Astrocyte (in vitro differentiated cells and primary cell): ENCODE data around the gene SEC23B. TPM values are rescaled to one million over a fixed set of nuclear protein-coding genes. Genes with fewer than 3 reads are reported as not detected.
A peak's percentile ranks its signal among the peaks of the same experiment; 100 is the strongest.

Source experiments
- DNase-seq: peaks from one replicate; pipeline ENCODE4 v3.0.0-alpha.2; 2010; ENCODE audit warnings: low read depth
- FAIRE-seq: peaks from 2 replicates; lab custom pipeline; 2011; peaks lifted over from hg19 to GRCh38; lab: Jason Lieb, UNC
- H2AFZ ChIP-seq: 2 replicates; pipeline ENCODE4 v1.6.0; 2012; ENCODE audit warnings: low read depth, low read length, inconsistent platforms
- H3K27ac ChIP-seq: 2 replicates; pipeline ENCODE4 v1.5.1; 2011; ENCODE audit warnings: low read depth, low read length, inconsistent platforms
- H3K27me3 ChIP-seq: 2 replicates; pipeline ENCODE4 v1.6.0; 2011; ENCODE audit warnings: low read length, inconsistent platforms; ENCODE audit not compliant: insufficient read depth
- H3K36me3 ChIP-seq: 2 replicates; pipeline ENCODE4 v1.5.1; 2011; ENCODE audit warnings: low read length, inconsistent platforms; ENCODE audit not compliant: insufficient read depth
- H3K4me1 ChIP-seq: 2 replicates; pipeline ENCODE4 v1.5.1; 2011; ENCODE audit warnings: low read length, inconsistent platforms; ENCODE audit not compliant: insufficient read depth
- H3K4me2 ChIP-seq: 2 replicates; pipeline ENCODE4 v1.6.0; 2012; ENCODE audit warnings: low read length, inconsistent platforms
- H3K4me3 ChIP-seq: 2 replicates; pipeline ENCODE4 v1.5.1; 2011; ENCODE audit warnings: low read depth, mild to moderate bottlenecking, low read length, inconsistent platforms; ENCODE audit not compliant: insufficient read depth
- H3K79me2 ChIP-seq: 2 replicates; pipeline ENCODE4 v1.6.0; 2012; ENCODE audit warnings: mild to moderate bottlenecking, low read length, inconsistent platforms; ENCODE audit not compliant: insufficient read depth
- H3K9ac ChIP-seq: 2 replicates; pipeline ENCODE4 v1.6.0; 2012; ENCODE audit warnings: mild to moderate bottlenecking, low read length, inconsistent platforms
- H3K9me3 ChIP-seq: 2 replicates; pipeline ENCODE4 v1.5.1; 2012; ENCODE audit warnings: low read depth, mild to moderate bottlenecking, low read length, inconsistent platforms; ENCODE audit not compliant: insufficient read depth
- H4K20me1 ChIP-seq: 2 replicates; pipeline ENCODE4 v1.6.0; 2012; ENCODE audit warnings: low read length, inconsistent platforms; ENCODE audit not compliant: insufficient read depth
- H3K27ac Mint-ChIP-seq: one replicate; pipeline ENCODE4 v1.8.0; 2021; ENCODE audit warnings: mild to moderate bottlenecking, mixed read lengths; ENCODE audit not compliant: unreplicated experiment
- H3K27me3 Mint-ChIP-seq: one replicate; pipeline ENCODE4 v1.8.0; 2021; ENCODE audit warnings: low read depth, mixed read lengths; ENCODE audit not compliant: unreplicated experiment
- H3K36me3 Mint-ChIP-seq: one replicate; pipeline ENCODE4 v1.8.0; 2021; ENCODE audit warnings: low read depth, mixed read lengths; ENCODE audit not compliant: unreplicated experiment
- H3K4me1 Mint-ChIP-seq: one replicate; pipeline ENCODE4 v1.8.0; 2021; ENCODE audit warnings: low read depth, mixed read lengths; ENCODE audit not compliant: unreplicated experiment
- H3K4me3 Mint-ChIP-seq: one replicate; pipeline ENCODE4 v1.8.0; 2021; ENCODE audit warnings: mild to moderate bottlenecking, moderate library complexity, mixed read lengths; ENCODE audit not compliant: unreplicated experiment
- H3K9me3 Mint-ChIP-seq: one replicate; pipeline ENCODE4 v1.8.0; 2021; ENCODE audit warnings: mild to moderate bottlenecking, mixed read lengths; ENCODE audit not compliant: unreplicated experiment
- EZH2 ChIP-seq: IDR thresholded peaks from 2 replicates; pipeline ENCODE4 v1.6.1; 2012; ENCODE audit warnings: mild to moderate bottlenecking, low read length, inconsistent platforms; ENCODE audit not compliant: insufficient read depth
- total RNA-seq: library from RNA; stranded (reverse); gene quantifications from 2 replicates; pipeline ENCODE4 v1.2.1, GENCODE V29; 2021
- TF ChIP-seq, protein P1 (sequence below): IDR thresholded peaks from 2 replicates; pipeline ENCODE4 v1.5.1; 2011; ENCODE audit warnings: low read depth, mild to moderate bottlenecking, inconsistent platforms, low read length, moderate library complexity; ENCODE audit not compliant: insufficient read depth

Gene SEC23B
- total RNA-seq, 1 donor from 2014 or later, result 61.5 TPM

DNA sequence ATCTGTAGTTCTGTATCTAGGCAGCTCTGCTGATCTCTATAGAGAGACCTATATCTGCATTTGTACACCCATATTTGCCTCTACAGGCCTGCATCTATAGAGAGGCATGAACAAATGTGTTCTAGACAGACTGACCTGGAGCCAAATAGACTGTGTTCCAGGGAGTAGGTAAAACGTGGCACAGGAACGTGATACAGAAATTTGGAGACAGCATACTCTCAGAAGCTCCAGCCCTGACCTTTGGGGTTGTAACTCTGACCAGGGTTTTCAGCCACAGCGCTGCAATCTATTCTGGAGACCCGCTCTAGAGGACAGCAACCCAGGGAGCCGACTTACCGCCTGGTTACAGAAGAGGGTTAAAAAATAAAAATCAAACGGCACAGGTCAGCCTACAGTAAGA, 11.7 kb upstream of the SEC23B start:
- no peak for FAIRE-seq
- H3K4me2 ChIP-seq, result peak overlapping the region; percentile 89
- H3K27ac ChIP-seq, result no peak overlapping the region
- peaks cover 3% of the 10 kb centered on the region for H3K36me3 ChIP-seq
- H3K4me3 ChIP-seq, result peak overlapping the region; percentile 89
- H3K9me3 Mint-ChIP-seq, result no peaks in the 10 kb centered on the region
- H3K27ac Mint-ChIP-seq, result no peak overlapping the region
- no peak for TF ChIP-seq EZH2
- TF ChIP-seq, protein P1, sequence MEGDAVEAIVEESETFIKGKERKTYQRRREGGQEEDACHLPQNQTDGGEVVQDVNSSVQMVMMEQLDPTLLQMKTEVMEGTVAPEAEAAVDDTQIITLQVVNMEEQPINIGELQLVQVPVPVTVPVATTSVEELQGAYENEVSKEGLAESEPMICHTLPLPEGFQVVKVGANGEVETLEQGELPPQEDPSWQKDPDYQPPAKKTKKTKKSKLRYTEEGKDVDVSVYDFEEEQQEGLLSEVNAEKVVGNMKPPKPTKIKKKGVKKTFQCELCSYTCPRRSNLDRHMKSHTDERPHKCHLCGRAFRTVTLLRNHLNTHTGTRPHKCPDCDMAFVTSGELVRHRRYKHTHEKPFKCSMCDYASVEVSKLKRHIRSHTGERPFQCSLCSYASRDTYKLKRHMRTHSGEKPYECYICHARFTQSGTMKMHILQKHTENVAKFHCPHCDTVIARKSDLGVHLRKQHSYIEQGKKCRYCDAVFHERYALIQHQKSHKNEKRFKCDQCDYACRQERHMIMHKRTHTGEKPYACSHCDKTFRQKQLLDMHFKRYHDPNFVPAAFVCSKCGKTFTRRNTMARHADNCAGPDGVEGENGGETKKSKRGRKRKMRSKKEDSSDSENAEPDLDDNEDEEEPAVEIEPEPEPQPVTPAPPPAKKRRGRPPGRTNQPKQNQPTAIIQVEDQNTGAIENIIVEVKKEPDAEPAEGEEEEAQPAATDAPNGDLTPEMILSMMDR, result no peak
- H3K79me2 ChIP-seq, result peaks cover 9% of the 10 kb centered on the region
- peak overlapping the region; percentile 95 for H2AFZ ChIP-seq
- H3K27me3 ChIP-seq, result no peaks in the 10 kb centered on the region
- H3K4me1 Mint-ChIP-seq, result no peaks in the 10 kb centered on the region
- H3K27me3 Mint-ChIP-seq, result no peaks in the 10 kb centered on the region
- H3K4me1 ChIP-seq, result peaks cover 6% of the 10 kb centered on the region
- H4K20me1 ChIP-seq, result no peaks in the 10 kb centered on the region
- peaks cover 2% of the 10 kb centered on the region for H3K36me3 Mint-ChIP-seq
- peak; percentile 6 for DNase-seq
- no peaks in the 10 kb centered on the region for H3K9me3 ChIP-seq
- H3K9ac ChIP-seq, result peak overlapping the region; percentile 88
- peak overlapping the region; percentile 95 for H3K4me3 Mint-ChIP-seq

DNA sequence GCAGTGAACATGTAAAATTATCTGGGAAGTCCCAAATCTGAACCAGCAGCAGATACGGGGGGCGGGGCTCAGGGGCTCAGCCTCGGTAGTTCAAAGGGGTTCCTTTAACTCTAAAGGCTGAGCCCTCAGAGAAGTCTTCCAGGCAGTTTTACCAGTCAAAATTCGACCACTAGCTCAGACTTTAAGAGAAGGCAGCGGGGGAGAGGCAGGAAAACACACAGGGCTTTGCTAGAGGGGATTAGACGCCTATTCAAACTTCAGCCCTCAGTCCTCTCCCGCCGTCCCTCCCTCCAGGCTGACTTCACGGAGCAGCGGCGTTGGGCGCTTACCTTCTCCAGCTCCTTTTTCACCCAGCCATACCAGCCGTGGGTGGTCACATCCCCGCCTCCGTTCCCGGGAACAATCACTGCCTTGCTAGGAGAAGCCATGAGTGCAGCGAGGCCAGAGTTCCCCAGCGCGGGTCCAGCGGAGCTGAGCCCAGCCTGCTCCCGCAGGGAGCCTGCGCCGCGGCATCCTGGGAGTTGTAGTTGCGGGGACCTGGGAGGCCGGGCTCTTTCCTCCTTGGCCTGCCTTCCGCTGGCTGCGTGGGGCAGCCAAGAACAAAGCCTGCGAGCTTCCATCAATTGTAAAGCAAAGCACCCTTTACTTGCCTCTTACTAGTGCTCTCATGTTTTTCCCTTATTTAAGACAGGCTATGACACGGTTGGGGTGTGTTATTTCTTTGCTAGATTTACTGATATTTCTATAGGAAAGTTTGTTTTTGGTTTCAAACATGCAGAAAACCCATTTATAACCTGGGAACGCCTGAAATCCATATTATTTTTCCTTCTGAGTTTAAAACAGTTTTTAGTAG, 10.8 kb upstream of the SEC23B start, which contains the start of gene RBBP9:
Gene RBBP9, minus strand, starts transcription at position 486 of the 853 bp plus-strand sequence. Its CDS starts 58 bp downstream, at position 428.
- Mint-ChIP-seq H3K36me3 (peaks cover 2% of the 10 kb centered on the region), H3K4me1 (no peaks in the 10 kb centered on the region), H3K27me3 (no peaks in the 10 kb centered on the region), H3K9me3 (no peaks in the 10 kb centered on the region), H3K4me3 (peak within 1 kb of the TSS; percentile 95), H3K27ac (peak within 1 kb of the TSS; percentile 58)
- Histone ChIP-seq H2AFZ (peak within 1 kb of the TSS; percentile 95), H3K27me3 (no peaks in the 10 kb centered on the region), H3K4me3 (peak within 1 kb of the TSS; percentile 89), H3K27ac (peak within 1 kb of the TSS; percentile 39), H3K9ac (peak within 1 kb of the TSS; percentile 88), H3K79me2 (peaks cover 9% of the 10 kb centered on the region), H3K4me1 (peaks cover 6% of the 10 kb centered on the region), H3K9me3 (no peaks in the 10 kb centered on the region), H4K20me1 (no peaks in the 10 kb centered on the region), H3K36me3 (peaks cover 3% of the 10 kb centered on the region), H3K4me2 (peak within 1 kb of the TSS; percentile 89)
- TF ChIP-seq EZH2, result no peak
- TF ChIP-seq, protein P1, result no peak
- FAIRE-seq (no peak), DNase-seq (peak; percentile 64)
